NCI-H1436 treated with DMSO at 0.1 percent for 48 hours (cell line): ENCODE data around the gene BFSP1.

Experiments used
- DNase-seq: peaks from one replicate; lab custom pipeline; 2025; lab: John Stamatoyannopoulos, UW

BFSP1 gene

GRCh38 chr20:17461941-17462340 is 69.2 kb downstream of the BFSP1 start:
- DNase-seq = no peak

GRCh38 chr20:17460119-17460518 is 71.1 kb downstream of the BFSP1 start:
- DNase-seq = no peak

- DNase-seq = no peak
These were observed 73.5 kb downstream of the BFSP1 start for GRCh38 chr20:17457588-17458190.

GRCh38 chr20:17457079-17457478 is 74.1 kb downstream of the BFSP1 start:
- DNase-seq = no peak

GRCh38 chr20:17456279-17456678 is 74.9 kb downstream of the BFSP1 start:
- DNase-seq = no peak

- DNase-seq = no peak
These were observed 77.6 kb downstream of the BFSP1 start for GRCh38 chr20:17453592-17453991.

- DNase-seq = no peak
These were observed 78.7 kb downstream of the BFSP1 start for GRCh38 chr20:17452441-17452840.

GRCh38 chr20:17449031-17449430 is 82.1 kb downstream of the BFSP1 start:
- no peak for DNase-seq

GRCh38 chr20:17448071-17448470 is 83.1 kb downstream of the BFSP1 start:
- DNase-seq = no peak

GRCh38 chr20:17446171-17446570 is 85.0 kb downstream of the BFSP1 start:
- DNase-seq = no peak

GRCh38 chr20:17445543-17445942 is 85.6 kb downstream of the BFSP1 start:
- DNase-seq = no peak

GRCh38 chr20:17444091-17444490 is 87.1 kb downstream of the BFSP1 start:
- DNase-seq = no peak
